Muscle of arm (tissue), 12 donors: ENCODE data around the gene NPAS3. TPM values are rescaled to one million over a fixed set of nuclear protein-coding genes. Genes with fewer than 3 reads are reported as not detected.

Source experiments
- DNase-seq: peaks from one replicate; pipeline ENCODE4 v3.0.0-alpha.2; 2013
- polyA plus RNA-seq, 12 donors: library from polyadenylated mRNA; unstranded; fragments of 120-200 nt; gene quantifications; one replicate each; pipeline ENCODE4 v1.2.1, GENCODE V29; 2013; ENCODE audit not compliant: insufficient read length in 12 of 12

Gene NPAS3
- polyA plus RNA-seq, 12 donors: 4.5 to 8.8 (median 5.7) TPM; not detected in 1

GRCh38 chr14:33254861-33255395 is 316.2 kb downstream of the NPAS3 start:
- DNase-seq: peak; percentile 92

DNA sequence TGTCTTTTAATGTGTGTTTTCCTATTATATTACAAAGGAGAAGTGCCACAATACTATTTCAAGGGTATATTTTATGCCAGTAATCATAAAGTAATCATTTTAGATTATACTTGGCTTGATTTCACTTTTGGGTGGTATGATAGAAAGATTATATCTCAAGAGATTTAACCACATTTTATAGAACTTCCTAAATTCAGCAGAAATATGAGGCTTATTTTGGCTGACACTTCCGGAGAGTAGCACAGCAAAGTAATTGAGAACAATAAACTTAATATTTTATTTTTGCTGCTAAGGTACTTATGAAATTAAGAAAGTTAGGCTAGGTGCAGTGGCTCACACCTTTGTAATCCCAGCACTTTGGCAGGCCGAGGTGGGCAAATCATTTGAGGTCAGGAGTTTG is 319.1 kb downstream of the NPAS3 start:
- DNase-seq: no peak

DNA sequence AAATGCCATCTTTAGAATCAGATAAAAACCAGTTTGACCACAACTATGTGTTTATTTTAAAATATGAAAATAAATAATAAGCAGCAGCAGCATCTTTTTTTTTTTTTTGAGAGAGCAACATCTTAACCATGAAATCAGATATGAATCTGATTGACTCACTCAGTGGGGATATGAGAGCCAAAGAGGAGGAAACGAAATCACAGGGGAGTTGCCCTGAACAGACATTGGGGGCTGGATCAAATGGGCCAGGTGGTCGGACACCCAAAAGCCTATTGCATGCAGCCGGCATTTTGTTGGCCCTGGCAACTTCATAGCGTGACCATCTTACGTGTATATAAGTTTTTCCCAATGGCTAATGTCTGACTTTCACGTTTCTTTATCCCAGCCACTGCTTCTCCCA is 321.1 kb downstream of the NPAS3 start:
- no peak for DNase-seq

GRCh38 chr14:33271216-33271615 is 332.5 kb downstream of the NPAS3 start:
- DNase-seq: no peak

DNA sequence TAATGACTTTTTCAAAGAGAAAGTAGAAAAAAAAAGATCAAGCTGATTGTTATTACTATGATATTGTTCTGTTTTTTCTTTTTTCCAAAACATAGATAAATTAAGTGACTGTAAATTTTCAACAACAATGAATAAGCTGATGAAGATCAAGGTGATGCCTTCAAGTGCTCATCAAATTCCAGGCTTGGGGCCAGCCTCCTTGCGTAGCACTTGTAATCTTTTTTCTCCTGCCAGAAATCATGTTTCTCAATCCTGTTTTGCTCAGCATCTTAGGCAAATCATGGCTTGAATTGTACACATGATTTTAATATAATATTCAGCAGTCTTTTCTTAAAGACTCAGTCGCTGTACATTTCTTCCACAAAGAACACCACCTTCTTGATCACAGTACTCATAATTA is 333.2 kb downstream of the NPAS3 start:
- no peak for DNase-seq

- DNase-seq: no peak
These were observed 335.3 kb downstream of the NPAS3 start for GRCh38 chr14:33273978-33274377.

DNA sequence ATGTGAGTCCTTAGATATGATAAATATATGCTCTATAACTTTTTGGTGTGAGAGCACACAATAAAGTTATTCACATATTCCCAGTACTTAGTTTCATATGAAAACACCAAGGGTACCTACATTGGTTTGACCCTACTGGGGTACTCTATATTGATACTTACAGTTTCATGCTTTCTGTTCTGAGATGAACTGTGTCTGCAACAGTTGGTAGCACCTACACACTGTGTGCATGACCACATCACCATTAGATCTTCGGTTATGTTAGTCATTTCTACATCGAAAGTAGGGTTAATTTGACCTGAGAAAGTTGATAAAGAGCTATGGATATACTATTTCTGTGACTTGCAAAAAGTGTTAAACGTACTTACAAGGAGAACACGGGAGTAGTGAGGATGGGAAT is 337.2 kb downstream of the NPAS3 start:
- DNase-seq: no peak

GRCh38 chr14:33279865-33280264 is 341.2 kb downstream of the NPAS3 start:
- no peak for DNase-seq

- no peak for DNase-seq
These were observed 342.0 kb downstream of the NPAS3 start for GRCh38 chr14:33280646-33281045.

DNA sequence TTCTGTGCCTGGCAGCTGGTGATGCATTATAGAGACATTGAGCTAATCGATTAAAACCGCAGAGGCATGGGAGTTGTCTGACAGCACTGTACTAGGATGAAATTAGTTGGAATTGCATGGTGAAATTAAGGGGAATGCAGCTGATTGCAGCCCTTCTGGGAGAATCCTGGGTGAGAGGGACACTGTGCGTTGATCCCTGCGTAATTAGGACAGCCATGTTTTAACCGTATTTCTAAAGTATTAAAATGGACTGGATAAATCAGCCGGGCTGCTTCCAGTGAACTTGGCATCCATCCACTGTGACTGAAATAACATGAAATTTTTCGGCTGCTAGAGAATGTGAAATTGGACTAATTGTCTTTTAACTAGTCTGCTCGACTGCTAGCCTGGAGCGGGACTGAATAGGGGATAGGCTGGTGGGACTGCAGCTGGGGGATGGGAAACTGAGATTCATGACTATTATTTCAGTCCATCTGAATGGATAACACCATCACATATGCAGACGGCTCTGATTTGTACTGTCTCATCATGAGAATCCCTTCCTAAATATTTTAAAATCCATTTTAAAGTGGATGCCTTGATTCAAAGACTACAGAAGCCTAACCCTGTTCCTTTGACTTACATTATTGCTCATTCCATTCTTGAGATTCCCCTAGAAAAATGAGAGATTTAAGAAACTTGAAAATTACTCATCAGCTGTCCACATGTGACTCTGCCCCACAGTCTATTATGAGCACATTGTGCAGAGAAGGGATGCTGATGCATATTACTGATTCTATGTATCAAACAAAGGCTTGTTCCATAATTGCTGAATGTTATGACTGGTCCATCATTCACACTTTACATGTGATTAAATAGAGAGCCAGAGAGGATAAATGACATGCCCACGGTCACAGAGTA is 343.9 kb downstream of the NPAS3 start:
- no peak for DNase-seq

DNA sequence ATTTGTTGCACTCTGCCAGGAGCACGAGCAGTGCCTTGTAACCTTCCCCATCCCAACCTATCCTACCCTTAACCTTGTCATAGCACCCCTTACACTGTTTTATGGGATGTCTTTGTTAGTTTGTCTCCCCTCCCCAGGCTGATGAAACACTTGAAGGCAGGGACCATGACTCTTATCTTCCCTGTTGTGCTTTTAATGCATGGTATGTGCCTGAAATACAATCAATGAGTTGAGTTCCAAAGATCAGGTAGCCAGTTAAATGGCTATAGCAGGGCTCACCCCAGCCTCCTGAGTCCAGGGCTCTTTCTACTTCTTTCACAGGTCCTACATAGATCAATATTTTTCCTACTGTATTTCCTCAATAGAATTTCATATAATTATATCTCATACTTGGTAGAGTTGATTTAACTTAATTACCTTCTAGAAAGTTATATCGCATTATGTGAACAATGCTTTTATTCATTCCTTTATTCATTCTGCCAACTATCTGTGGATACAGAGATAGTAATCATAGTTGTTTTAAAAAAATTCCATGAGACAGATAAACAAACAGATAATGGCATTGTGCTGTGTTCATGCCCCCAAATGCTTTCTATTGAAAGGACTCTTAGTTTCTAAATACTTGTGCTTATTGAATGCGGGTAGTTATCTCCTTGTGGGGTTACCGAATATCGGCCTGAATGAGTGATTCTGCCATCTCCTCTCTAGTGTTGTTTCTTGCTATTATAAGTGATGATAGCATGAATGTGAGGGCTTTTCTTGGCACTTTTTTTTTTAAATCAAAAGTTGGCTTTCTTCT is 347.4 kb downstream of the NPAS3 start:
- no peak for DNase-seq

- DNase-seq: no peak
These were observed 348.5 kb downstream of the NPAS3 start for GRCh38 chr14:33287189-33287588.

DNA sequence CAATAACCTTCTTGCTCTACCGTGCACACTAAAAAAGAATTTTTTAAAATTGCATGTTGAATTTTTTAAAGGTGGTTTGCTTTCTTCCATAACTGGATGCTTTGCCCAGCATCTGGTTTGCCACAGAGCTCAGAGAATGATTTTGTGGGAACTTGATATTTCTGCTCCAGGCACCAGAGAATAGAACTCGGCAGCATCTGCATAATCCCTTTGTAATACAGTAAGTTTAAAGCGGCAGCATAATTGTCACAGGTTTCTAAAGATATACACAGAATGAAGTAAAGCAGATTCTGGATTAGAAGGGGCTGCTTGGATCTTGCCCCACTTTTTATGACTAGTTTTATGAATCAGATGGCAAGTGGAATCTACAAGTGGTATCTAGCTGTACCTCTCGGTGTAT is 352.0 kb downstream of the NPAS3 start:
- no peak for DNase-seq

GRCh38 chr14:33291529-33292104 is 352.9 kb downstream of the NPAS3 start:
- DNase-seq: no peak

- no peak for DNase-seq
These were observed 355.7 kb downstream of the NPAS3 start for GRCh38 chr14:33294419-33294818.

- DNase-seq: no peak
These were observed 358.9 kb downstream of the NPAS3 start for GRCh38 chr14:33297565-33297964.

- peak; percentile 74 for DNase-seq
These were observed 369.1 kb downstream of the NPAS3 start for GRCh38 chr14:33307691-33308251.

DNA sequence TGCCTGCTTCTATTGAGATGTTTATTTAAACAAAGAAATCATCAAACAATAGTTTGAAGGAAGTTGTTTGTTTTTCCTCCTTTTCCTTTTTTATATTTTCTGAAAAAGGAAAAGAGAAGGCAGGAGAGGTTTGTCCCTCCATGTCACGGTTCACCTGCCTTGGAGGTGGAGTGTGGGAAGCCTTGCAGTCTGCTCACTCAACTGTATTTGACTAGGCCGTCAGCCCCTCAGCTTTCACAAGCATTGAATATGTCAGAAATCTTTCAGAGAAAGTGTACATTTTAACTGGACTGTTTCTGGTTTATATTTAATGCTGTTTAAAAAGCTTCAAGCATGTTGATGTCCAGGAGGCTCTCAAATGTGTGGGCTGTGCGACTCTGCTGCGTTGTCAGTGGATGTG is 370.4 kb downstream of the NPAS3 start:
- DNase-seq: no peak

GRCh38 chr14:33315217-33315616 is 376.5 kb downstream of the NPAS3 start:
- DNase-seq: no peak

- DNase-seq: peak; percentile 47
These were observed 377.0 kb downstream of the NPAS3 start for GRCh38 chr14:33315721-33316120.

DNA sequence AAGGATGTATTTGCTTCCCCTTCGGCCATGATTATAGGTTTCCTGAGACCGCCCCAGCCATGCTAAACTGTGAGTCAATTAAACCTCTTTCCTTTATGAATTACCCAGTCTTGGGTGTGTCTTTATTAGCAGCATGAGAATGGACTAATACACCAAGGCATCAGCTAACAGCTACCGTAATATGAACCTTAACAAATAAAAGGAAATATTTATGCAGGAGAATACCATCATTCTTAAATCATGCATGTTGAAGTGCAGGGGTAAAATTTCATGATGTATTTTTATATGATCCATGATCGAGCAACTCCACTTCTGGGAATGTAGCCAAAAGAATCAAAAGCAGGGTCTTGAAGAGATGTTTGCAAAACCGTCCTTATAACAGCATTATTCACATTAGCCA is 379.0 kb downstream of the NPAS3 start:
- no peak for DNase-seq

- no peak for DNase-seq
These were observed 385.3 kb downstream of the NPAS3 start for GRCh38 chr14:33323979-33324378.
